ENCODE results near the gene CRB3. TPM values are rescaled to one million over a fixed set of nuclear protein-coding genes. Genes with fewer than 3 reads are reported as not detected.

The CRB3 gene
- total RNA-seq, 1 experiment from 2014 or later: not detected

DNA sequence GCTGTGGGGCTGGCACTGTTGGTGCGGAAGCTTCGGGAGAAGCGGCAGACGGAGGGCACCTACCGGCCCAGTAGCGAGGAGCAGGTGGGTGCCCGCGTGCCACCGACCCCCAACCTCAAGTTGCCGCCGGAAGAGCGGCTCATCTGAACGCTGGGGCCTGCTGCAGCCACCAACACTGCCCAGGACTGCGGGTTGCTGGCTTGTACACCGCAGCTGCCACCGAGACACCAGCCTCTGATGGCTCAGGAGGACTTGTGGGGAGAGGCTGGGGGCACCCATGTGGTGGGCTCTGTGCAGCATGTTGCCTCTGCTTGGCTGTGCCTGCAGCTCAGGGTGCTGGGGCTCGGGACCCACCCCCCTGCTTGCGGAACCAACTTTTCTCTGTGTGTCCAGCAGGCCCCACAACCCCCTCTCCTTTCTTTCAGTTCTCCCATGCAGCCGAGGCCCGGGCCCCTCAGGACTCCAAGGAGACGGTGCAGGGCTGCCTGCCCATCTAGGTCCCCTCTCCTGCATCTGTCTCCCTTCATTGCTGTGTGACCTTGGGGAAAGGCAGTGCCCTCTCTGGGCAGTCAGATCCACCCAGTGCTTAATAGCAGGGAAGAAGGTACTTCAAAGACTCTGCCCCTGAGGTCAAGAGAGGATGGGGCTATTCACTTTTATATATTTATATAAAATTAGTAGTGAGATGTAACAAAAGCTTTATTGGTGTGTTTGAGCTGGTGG lies 2.6 kb downstream of the CRB3 start:
- no peak for DNase-seq (ENCODE audit: low read depth)

DNA sequence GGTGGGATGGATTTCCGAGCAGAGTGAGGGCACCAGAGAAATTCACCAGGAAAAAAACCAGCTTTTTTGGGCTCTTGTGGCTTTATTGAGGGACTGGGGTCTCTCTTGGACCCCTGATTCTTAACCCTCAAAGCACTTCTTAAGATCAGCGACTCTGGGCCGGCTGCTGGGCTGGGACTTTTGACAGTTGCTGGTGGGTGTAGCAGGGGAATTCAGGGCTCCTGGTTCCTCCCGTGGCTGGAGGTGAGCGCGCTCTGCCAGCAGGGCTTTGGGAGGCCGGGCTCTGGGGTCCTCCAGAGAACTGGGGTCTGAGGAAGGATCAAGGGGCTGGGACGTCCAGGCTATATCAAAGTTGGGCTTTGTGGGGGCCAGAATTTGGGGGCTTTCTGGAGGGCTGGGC lies 3.3 kb downstream of the CRB3 start:
- DNase-seq (ENCODE audit: low read depth): no peak

DNA sequence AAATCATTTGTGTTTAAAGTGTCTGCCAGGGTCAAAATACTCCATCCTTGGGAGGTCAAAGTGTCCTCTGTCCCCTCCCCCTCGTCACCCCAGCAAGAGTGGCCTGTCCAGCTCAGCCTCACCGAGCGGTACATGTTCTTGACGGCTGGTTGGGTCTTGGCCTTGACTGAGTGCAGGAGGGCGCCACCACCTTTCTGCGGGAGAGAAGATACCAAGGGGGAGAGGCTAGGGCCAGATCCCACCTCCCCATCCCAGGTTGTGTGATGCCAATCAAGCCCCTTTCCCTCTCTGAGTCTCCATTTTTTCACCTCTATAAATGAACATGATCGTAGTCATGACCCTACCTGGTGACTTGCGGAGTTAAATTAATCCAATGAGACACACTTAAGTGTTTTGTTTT lies 6.1 kb downstream of the CRB3 start:
- no peak for DNase-seq (ENCODE audit: low read depth)

DNA sequence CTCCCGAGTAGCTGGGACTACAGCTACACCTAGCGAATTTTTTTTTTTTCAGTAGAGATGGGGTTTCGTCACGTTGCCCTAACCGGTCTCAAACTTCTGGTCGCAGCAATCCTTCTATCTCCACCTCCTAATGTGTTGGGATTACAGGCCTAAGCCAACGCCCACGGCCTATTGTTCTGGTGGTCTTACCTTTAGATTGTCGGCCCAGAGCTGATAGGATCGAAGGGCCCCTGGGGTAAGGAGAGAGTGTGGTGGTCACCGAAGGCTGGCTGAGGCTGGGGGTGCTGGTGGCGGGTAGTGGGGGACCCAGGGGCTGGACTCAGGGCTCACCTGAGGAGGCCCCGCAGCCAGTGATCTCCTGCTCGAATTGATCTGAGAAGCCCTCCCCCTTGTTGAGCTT lies 7.0 kb downstream of the CRB3 start:
- DNase-seq (ENCODE audit: low read depth): no peak

DNA sequence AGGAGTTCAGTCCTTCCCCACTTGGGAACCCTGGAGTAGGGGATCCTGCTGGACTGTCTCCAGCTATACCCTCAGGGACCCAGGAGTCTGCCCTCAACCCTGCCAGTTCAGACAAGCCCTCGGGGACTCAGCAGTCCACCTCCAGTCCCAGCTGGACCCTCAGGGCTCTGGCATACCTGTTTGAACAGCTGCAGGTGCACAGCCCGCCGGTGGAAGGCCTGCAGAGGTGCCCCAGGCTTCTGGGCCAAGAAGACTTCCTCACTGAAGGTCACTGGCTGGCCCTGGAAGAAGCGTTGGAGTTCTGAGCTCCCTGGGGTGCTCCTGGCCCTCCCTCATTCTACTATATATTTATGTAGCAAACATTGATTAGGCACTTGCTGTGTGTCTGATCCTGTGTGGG lies 8.6 kb downstream of the CRB3 start:
- DNase-seq (ENCODE audit: low read depth): no peak

DNA sequence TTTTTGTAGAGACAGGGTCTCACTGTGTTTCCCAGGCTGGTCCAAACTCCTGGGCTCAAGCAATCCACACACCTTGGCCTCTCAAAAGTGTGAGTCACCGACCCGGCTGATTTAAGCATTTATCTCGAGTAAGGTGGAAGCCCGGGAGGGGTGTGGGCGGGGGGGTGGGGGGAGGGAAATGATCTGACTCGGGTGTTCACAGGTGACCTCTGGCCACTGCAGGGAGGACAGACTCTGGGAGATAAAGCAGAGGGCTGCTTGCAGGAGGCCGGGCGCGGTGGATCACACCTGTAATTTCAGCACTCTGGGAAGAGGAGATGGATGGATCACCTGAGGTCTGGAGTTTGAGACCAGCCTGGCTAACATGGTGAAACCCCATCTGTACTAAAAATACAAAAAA lies 9.6 kb downstream of the CRB3 start:
- DNase-seq (ENCODE audit: low read depth): no peak

DNA sequence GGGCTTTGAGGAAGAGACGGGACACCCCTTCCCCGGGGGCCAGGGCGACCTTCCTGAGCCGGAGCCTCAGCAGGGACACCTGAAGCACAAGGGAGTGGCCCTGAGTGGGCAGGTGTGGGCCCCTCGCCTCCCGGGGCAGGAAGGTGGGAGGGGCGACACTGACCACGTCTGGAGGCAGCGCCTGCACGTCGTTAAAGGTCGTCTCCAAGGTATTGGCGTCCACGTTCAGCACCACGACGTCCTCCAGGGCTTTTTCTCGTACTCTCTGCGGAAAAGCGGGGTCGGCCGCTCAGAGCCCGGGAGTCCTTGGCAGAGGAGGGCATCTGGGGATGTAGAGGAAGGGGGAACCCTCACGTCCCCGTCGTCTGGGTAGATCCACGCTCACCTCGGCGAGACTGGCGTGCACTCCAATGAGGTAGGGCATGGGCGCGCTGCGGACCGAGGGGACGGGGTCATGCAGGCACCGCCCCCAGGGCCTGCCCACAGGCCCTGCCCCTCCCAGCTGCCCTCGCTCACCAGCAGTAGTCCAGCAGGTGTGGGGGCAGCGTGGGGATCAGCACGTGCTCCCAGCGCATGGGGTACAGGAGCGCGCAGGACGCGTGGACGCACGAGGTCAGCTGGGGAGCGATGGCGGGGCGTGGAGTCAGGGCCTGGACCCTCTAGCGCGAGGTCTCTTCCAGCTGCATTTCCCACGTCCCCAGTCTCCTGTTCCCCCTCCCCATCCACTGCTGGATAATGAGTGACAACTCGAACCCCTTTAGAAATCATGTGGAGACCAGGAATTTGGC lies 11.4 kb downstream of the CRB3 start:
- DNase-seq (ENCODE audit: low read depth): no peak

DNA sequence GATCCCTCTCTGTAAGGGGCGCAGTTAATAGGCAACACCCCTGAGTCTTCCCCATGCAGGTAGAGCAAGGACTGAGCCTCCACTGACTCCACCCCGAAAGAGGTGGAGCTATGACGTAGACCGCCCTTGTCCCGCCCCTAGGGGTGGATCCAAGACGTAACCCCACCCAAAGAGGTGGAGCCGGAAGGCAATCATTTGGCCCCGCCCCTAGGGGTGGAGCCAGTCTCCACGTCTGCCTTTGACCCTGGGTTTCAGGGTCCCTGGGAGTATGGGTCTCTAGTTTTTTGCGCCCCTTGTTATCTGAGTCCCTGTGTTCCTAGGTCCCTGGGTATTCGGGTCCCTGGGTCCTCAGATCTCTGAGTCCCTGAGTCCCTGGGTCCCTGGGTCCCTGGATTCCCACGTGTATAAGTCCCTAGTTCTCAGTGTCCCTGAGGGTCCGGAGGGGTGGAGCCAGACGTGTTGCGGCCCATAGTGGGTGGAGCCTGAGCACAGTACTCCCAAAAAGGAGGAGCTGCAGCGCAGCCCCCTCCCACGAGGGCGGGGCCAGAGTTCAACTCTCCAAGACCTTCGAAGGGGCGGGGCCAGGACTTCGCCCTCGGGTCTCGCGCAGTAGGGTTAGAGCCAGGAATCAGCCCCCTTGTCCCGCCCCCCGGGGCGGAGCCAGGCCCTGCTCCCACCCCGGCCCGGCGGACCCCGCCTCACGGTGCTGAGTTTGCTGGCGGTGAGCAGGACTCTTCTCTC lies 12.3 kb downstream of the CRB3 start:
- peak; percentile 20 for DNase-seq (ENCODE audit: low read depth)

DNA sequence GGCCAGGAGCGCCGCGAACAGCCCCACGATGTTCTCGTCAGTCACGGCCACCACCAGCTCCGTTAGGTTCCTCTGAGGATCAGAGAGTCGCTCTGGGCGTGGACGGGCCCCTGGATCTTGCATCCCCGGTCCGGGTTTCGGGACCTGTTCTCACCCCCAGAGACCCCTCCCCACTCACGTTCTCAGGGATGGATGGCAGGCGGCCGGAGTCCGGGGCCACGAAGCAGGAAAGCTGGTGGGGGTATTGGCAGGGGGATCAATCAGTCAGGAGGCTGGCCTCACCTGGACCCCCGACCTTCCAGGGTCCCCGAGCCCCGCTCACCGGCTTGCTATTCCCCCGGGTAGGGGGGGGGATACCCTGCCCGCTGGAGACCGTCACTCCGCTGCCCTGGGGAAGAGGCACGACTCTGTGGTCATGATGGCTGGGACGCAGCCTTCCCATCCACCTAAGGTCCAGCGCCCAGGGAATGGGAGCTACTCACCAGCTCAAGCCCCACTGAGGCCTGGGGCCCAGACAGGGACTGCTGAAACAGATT lies 12.9 kb downstream of the CRB3 start:
- DNase-seq (ENCODE audit: low read depth): no peak

DNA sequence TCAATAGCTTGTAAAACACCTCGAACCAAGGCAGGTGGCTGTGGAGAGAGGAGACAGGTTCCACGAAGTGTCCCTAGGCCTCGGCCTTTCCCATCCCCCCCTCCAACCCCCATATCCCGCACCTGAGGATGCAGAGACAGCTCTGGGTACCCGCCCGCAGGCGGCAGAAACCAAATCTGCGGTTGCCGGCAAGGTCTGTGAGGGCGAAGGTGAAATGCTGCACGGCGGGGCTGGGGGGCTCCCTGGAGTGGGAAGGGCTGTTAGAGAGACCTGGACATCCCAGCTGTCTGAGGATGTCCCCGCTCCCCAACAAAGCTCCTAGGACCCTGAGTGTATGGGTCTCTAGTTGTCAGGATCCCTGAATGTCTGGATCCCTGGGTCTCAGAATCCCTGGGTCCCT lies 14.7 kb downstream of the CRB3 start:
- DNase-seq (ENCODE audit: low read depth): no peak

DNA sequence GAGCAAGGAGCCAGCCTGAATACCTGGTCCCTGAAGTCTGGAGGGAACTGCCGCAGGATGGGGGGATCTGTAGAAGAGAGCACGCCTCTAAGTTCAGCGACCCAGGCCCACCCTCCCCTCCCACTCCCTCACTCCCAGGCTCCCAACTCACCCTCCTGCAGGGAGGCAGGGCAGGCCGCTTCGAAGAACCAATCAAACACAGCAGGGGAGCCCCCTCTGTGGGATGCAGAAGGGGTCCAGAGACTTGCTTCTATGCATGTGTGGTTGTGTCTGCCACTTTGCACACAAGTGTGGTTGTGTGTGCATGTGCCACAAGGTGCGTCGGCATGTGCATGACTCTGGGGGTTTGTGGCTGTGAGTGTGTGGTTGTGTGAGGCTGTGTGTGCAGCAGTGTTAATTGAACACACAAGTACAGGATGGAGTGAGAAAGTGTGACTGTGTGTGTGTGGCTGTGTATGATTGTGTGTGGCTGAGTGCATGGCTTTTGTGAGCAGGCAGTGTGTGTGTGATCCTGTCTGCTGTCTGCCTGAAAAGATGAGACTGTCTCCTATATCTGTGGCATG lies 15.8 kb downstream of the CRB3 start:
- no peak for DNase-seq (ENCODE audit: low read depth)

DNA sequence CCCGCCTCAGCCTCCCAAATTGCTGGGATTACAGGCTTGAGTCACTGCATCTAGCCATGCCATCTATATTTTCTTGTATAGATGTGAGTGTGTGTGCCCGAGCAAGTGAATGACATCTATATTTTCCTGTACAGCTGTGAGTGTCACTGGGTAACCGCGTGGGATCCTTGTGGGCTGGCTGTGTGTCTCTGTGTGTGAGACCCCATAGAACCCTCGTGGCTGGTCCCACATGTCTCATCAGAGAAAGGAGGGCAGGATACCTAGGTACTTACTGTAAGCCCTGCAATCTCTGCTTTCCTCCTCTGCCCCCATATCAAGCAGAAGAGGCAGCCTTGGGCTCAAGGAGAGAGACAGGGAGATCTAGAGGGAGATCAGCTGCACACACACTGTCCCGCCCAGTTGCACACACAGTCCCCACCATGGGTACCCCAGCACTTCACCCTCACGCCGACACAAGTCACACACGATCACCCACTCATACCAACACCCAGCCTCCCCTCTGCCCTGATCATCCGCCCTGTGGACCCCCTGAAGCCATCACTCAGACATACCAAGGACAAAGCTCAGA lies 16.9 kb downstream of the CRB3 start:
- no peak for DNase-seq (ENCODE audit: low read depth)

DNA sequence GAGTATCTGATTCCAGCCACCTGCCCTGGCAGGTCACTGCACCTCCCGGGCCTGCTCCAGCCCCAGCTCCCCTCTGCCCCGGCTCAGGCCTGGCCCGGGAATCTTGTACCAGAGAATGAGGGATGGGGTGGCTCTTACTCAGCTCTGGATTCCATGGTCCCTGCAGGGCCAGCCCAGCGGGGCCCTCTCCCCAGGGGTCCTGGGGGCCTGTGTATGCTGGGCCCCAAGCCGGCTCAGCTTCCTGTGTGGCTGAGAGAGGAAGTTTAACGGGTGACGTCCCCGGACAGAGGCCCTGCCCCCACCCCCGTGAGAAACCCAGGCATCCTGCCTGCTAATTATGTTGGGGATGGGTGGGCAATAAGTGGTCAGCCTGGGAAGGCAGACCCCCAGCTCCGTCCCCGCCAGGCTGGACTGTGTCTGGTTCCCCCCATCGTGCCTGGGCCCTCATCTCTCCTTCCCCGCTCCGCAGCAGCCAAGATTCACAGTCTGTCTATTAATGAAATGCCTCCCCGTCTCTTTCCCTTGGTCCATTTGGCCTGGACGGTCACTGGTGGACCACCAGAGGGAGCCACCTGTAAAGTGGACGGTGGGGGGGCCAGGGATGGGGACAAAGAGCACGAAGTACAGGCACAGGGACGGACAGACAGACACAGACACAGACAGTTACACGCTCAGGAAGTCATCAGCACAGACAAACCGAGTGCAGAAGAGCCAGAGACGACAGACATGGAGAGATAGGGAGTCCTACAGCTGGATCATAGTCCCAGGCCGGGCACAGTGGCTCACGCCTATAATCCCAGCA lies 17.7 kb downstream of the CRB3 start, which contains the start of gene DENND1C:
TSS of gene DENND1C (minus strand) at position 247 of the 802 bp plus-strand sequence. CDS start at position 155, 92 bp downstream.
- DNase-seq (ENCODE audit: low read depth): no peak

DNA sequence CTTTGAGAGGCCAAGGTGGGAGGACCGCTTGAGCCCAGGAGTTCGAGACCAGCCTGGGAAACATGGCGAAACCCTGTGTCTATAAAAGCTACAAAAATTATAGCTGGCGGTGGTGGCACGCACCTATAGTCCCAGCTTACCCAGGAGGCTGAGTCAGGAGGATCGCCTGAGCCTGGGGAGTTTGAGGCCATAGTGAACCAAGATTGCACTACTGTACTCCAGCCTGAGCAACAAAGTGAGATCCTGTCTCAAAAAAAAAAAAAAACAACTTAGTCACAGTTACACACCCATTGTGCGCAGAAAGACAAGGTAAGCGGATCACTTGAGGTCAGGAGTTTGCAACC lies 18.2 kb downstream of the CRB3 start:
- DNase-seq (ENCODE audit: low read depth): no peak

DNA sequence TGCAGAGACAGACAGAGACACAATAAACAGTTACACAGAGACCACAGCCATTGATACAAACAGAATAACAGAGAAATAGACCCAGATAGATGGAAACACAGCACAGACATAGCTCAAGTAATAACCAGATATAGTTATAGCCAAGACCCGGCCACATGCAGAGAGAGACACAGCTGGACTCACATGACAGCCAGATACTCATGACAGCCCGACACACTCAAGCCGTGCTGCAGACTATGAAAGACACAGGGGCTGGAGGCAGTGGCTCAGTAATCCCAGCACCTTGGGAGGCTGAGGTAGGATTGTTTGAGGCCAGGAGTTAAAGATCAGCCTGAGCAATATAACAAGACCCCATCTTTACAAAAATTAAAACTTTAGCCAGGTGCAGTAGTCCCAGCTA lies 19.2 kb downstream of the CRB3 start:
- no peak for DNase-seq (ENCODE audit: low read depth)

DNA sequence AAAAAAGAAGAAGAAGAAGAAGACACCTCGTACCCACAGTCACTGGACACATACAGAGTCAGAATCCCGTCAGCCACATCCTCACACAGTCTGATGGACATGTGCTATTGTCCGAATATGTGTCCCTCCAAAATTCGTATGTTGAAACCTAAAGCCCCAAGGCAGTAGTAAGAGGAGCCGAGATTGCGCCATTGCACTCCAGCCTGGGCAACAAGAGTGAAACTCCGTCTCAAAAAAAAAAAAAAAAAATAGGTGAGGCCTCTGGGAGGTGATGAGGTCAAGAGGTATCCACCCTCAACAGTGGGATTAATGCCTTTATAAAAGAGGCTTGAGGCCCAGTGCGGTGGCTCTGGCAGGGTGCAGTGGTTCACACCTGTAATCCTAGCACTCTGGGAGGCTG lies 20.2 kb downstream of the CRB3 start:
- no peak for DNase-seq (ENCODE audit: low read depth)

DNA sequence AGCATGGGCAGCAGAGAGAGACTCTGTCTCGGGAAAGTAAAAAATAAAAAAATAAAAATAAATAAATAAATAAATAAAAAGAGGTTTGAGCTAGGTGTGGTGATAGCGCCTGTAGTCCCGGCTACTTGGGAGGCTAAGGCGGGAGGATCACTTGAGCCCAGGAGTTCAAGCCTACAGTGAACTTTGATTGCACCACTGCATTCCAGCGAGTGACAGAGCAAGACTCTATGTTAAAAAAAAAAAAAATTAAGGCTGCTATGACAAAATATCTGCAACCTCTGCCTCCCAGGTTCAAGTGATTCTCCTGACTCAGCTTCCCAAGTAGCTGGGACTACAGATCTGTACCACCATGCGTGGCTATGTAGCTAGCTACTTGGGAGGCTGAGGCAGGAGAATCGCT lies 20.8 kb downstream of the CRB3 start:
- no peak for DNase-seq (ENCODE audit: low read depth)

DNA sequence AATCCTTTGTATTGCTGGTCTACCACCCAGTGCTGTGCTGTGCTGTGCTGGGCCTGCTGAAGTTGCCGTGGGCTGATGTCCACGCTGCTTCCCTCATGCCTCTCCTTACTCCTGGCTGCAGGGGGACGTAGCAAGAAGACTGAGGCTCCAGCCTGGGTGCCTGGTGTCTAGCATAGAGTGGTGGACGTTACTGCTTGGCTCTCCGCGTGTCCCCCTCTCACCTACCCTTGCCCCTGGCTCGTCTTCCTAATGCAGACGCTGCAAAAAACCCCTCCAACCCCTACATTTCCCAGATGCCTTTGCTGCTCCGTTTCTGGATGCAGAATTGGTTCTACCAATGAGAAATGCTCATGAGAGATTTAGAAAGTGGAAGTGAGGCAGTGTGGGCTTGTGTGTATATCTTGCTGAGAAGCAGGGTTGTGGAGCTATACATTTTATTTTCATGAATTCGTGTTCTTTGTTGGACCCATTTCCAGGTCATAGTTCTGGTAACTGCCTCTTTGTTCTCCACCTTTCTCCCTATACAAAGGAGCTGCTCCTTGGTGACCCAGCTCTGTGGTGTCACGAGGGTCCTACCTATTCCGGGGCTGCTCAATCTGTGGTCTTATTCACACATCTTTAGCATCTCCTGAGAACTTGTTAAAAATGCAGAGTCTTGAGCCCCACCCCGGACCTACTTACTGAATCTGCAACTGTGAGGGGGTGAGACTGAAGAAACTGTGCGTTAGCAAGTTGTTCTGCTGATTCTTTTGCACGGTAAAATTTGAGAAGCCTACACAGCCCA lies 25.4 kb downstream of the CRB3 start:
- DNase-seq (ENCODE audit: low read depth): no peak

DNA sequence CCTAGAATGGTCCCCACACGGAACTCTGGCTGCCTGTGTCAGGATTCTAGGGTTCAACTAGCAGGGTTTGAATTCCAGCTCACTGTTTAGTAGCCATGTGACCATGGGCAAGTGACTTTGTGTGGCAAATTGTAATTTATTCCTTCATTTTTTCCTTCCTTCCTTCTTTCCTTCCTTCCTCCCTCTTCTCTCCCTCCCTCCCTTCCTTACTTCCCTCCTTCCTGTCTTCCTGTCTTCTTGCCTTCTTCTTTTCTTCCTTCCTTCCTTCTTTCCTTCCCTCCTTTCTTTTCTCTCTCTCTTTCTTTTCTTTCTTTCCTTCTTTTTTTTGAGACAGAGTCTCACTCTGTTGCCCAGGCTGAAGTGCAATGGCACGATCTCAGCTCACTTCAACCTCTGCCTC lies 26.1 kb downstream of the CRB3 start:
- no peak for DNase-seq (ENCODE audit: low read depth)

All from LHCN-M2 (cell line).